Fibroblast of lung (primary cell): Measurements from ENCODE around the gene KLK6. TPM values are rescaled to one million over a fixed set of nuclear protein-coding genes. Genes with fewer than 3 reads are reported as not detected.

Experiments used
- DNase-seq, 2 donors: peaks; one replicate each; pipeline versions ENCODE4 v3.0.0 to v3.0.0-alpha.2; 2010; ENCODE audit warnings: low read depth in 2 of 2
- H2AFZ ChIP-seq: 2 replicates; pipeline ENCODE4 v1.5.1; 2012; ENCODE audit warnings: low read length, control low read depth, inconsistent platforms
- H3K27ac ChIP-seq: 2 replicates; pipeline ENCODE4 v1.5.1; 2011; ENCODE audit warnings: low read length, control low read depth; ENCODE audit not compliant: insufficient read depth
- H3K27me3 ChIP-seq: 2 replicates; pipeline ENCODE4 v1.5.1; 2011; ENCODE audit warnings: mild to moderate bottlenecking, low read length; ENCODE audit not compliant: control insufficient read depth, insufficient read depth
- H3K36me3 ChIP-seq: 2 replicates; pipeline ENCODE4 v1.5.1; 2011; ENCODE audit warnings: low read length; ENCODE audit not compliant: control insufficient read depth, insufficient read depth
- H3K4me1 ChIP-seq: 2 replicates; pipeline ENCODE4 v1.5.1; 2011; ENCODE audit warnings: low read length; ENCODE audit not compliant: control insufficient read depth, insufficient read depth; ENCODE audit errors: extremely low read depth
- H3K4me2 ChIP-seq: 2 replicates; pipeline ENCODE4 v1.5.1; 2011; ENCODE audit warnings: low read length, control low read depth; ENCODE audit not compliant: insufficient read depth; ENCODE audit errors: extremely low read depth
- H3K4me3 ChIP-seq, 4 experiments: fragments of 200-600 bp in 1 of 4; sonication (generic) in 1 of 4; replicated peaks in 1 of 4; 2 replicates each; pipeline ENCODE4 v1.5.1; 2011 to 2016; ENCODE audit warnings: low read length in 4 of 4, low read depth in 3 of 4, mild to moderate bottlenecking in 3 of 4, control low read depth in 2 of 4, inconsistent platforms in 1 of 4, mixed read lengths in 1 of 4; ENCODE audit not compliant: insufficient read depth in 1 of 4; ENCODE audit errors: control extremely low read depth in 1 of 4
- H3K79me2 ChIP-seq: 2 replicates; pipeline ENCODE4 v1.5.1; 2012; ENCODE audit warnings: mild to moderate bottlenecking, low read length, inconsistent platforms; ENCODE audit not compliant: control insufficient read depth, insufficient read depth
- H3K9ac ChIP-seq: 2 replicates; pipeline ENCODE4 v1.5.1; 2011; ENCODE audit warnings: mild to moderate bottlenecking, low read length, control low read depth; ENCODE audit not compliant: insufficient read depth
- H3K9me3 ChIP-seq: 2 replicates; pipeline ENCODE4 v1.5.1; 2012; ENCODE audit warnings: low read depth, low read length; ENCODE audit not compliant: control insufficient read depth, insufficient read depth
- H4K20me1 ChIP-seq: 2 replicates; pipeline ENCODE4 v1.5.1; 2011; ENCODE audit warnings: low read length; ENCODE audit not compliant: control insufficient read depth, insufficient read depth; ENCODE audit errors: extremely low read depth
- CTCF ChIP-seq, 2 donors: IDR thresholded peaks in 1 of 2; conservative IDR thresholded peaks in 1 of 2; 1 replicate in 1 of 2; 2 replicates in 1 of 2; pipeline ENCODE4 v1.5.1; 2011 to 2012; ENCODE audit warnings: low read length in 2 of 2, control low read depth in 1 of 2, inconsistent platforms in 1 of 2, low read depth in 1 of 2, mild to moderate bottlenecking in 1 of 2
- EZH2 ChIP-seq: IDR thresholded peaks from 2 replicates; pipeline ENCODE4 v1.5.1; 2012; ENCODE audit warnings: low read length, control low read depth, mild to moderate bottlenecking; ENCODE audit errors: missing control alignments
- polyA plus RNA-seq, 2 donors: library from polyadenylated mRNA; depleted of rRNA in 1 of 2; stranded (reverse) in 1 of 2; unstranded in 1 of 2; fragments of >200 nt; gene quantifications; 2 replicates each; pipeline ENCODE4 v1.2.1, GENCODE V29; 2011 to 2012; ENCODE audit warnings: missing spikeins in 1 of 2
- total RNA-seq: library from RNA; depleted of rRNA; stranded (reverse); fragments of >200 nt; gene quantifications from 2 replicates; pipeline ENCODE4 v1.2.1, GENCODE V29; 2014

Gene KLK6
- total and polyA plus RNA-seq, 2 donors (not counting 1 experiment from before 2014, with no cell fraction given): not detected

- no peaks in the 10 kb centered on the region for H3K4me1 ChIP-seq
- no peaks in the 10 kb centered on the region for H3K79me2 ChIP-seq
- no peak overlapping the region for H3K9ac ChIP-seq
- no peaks in the 10 kb centered on the region for H3K36me3 ChIP-seq
- TF ChIP-seq EZH2 (no peak), CTCF (conservative IDR thresholded peaks at IDR 0.05 in 1 of 2, IDR thresholded peaks at IDR 0.05 in 1 of 2; ENCODE audit: low read depth in 1 of 2, low read length in 2 of 2) (no peak)
- peaks cover 9% of the 10 kb centered on the region for H3K27me3 ChIP-seq
- no peak overlapping the region for H3K4me3 ChIP-seq
- no peak for DNase-seq
- no peak overlapping the region for H3K4me2 ChIP-seq
- H2AFZ ChIP-seq: no peak overlapping the region
- no peak overlapping the region for H3K27ac ChIP-seq
- no peaks in the 10 kb centered on the region for H3K9me3 ChIP-seq
- H4K20me1 ChIP-seq: no peaks in the 10 kb centered on the region
These were observed 59.9 kb downstream of the KLK6 start for GRCh38 chr19:50909240-50910070.

Other genes starting within 250 kb of the KLK6 start
- 1.8 and 7.9 TPM in 2 replicates for gene SHANK1, start 249.8 kb downstream of the KLK6 start, total RNA-seq
- gene SHANK1, start 249.8 kb downstream of the KLK6 start, polyA plus RNA-seq: 1.4 and 2.3 TPM in 2 replicates
- gene CLEC11A, start 246.2 kb downstream of the KLK6 start, total RNA-seq: 27.5 and 69.4 TPM in 2 replicates
- gene CLEC11A, start 246.2 kb downstream of the KLK6 start, polyA plus RNA-seq: 22.5 and 23.4 TPM in 2 replicates
- gene GPR32, start 199.1 kb downstream of the KLK6 start, total RNA-seq: not detected in 2 replicates
- gene GPR32, start 199.1 kb downstream of the KLK6 start, polyA plus RNA-seq: not detected in 2 replicates
- not detected in 2 replicates for gene ACP4, start 179.2 kb downstream of the KLK6 start, total RNA-seq
- not detected in 2 replicates for gene ACP4, start 179.2 kb downstream of the KLK6 start, polyA plus RNA-seq
- gene KLK1, start 145.8 kb downstream of the KLK6 start, total RNA-seq: not detected in 2 replicates
- gene KLK1, start 145.8 kb downstream of the KLK6 start, polyA plus RNA-seq: not detected in 2 replicates
- gene KLK15, start 136.0 kb downstream of the KLK6 start, total RNA-seq: not detected in 2 replicates
- not detected in 2 replicates for gene KLK15, start 136.0 kb downstream of the KLK6 start, polyA plus RNA-seq
- gene KLK3, start 114.7 kb downstream of the KLK6 start, total RNA-seq: not detected in 2 replicates
- not detected in 2 replicates for gene KLK3, start 114.7 kb downstream of the KLK6 start, polyA plus RNA-seq
- not detected in 2 replicates for gene KLK2, start 96.2 kb downstream of the KLK6 start, total RNA-seq
- not detected in 2 replicates for gene KLK2, start 96.2 kb downstream of the KLK6 start, polyA plus RNA-seq
- not detected in 2 replicates for gene KLK4, start 58.2 kb downstream of the KLK6 start, total RNA-seq
- gene KLK4, start 58.2 kb downstream of the KLK6 start, polyA plus RNA-seq: not detected in 2 replicates
- not detected in 2 replicates for gene KLK5, start 16.6 kb downstream of the KLK6 start, total RNA-seq
- 0.10 TPM in 1 of 2 replicates, not detected in the other for gene KLK5, start 16.6 kb downstream of the KLK6 start, polyA plus RNA-seq
- not detected in 2 replicates for gene KLK7, start 14.3 kb upstream of the KLK6 start, total RNA-seq
- gene KLK7, start 14.3 kb upstream of the KLK6 start, polyA plus RNA-seq: not detected in 2 replicates
- not detected in 2 replicates for gene KLK8, start 32.0 kb upstream of the KLK6 start, total RNA-seq
- gene KLK8, start 32.0 kb upstream of the KLK6 start, polyA plus RNA-seq: not detected in 2 replicates
- not detected in 2 replicates for gene KLK10, start 50.1 kb upstream of the KLK6 start, total RNA-seq
- gene KLK10, start 50.1 kb upstream of the KLK6 start, polyA plus RNA-seq: 0.03 TPM in 1 of 2 replicates, not detected in the other
- gene KLK11, start 57.0 kb upstream of the KLK6 start, total RNA-seq: not detected in 2 replicates
- gene KLK11, start 57.0 kb upstream of the KLK6 start, polyA plus RNA-seq: not detected in 2 replicates
- gene KLK12, start 65.4 kb upstream of the KLK6 start, total RNA-seq: not detected in 2 replicates
- not detected in 2 replicates for gene KLK12, start 65.4 kb upstream of the KLK6 start, polyA plus RNA-seq
- not detected in 2 replicates for gene KLK13, start 95.5 kb upstream of the KLK6 start, total RNA-seq
- not detected in 2 replicates for gene KLK13, start 95.5 kb upstream of the KLK6 start, polyA plus RNA-seq
- gene KLK14, start 113.3 kb upstream of the KLK6 start, total RNA-seq: not detected in 2 replicates
- gene KLK14, start 113.3 kb upstream of the KLK6 start, polyA plus RNA-seq: not detected in 2 replicates
- 6.9 and 8.1 TPM in 2 replicates for gene CTU1, start 138.8 kb upstream of the KLK6 start, total RNA-seq
- 0.98 and 1.2 TPM in 2 replicates for gene CTU1, start 138.8 kb upstream of the KLK6 start, polyA plus RNA-seq
- not detected in 2 replicates for gene SIGLEC9, start 155.3 kb upstream of the KLK6 start, total RNA-seq
- not detected in 2 replicates for gene SIGLEC9, start 155.3 kb upstream of the KLK6 start, polyA plus RNA-seq
- gene SIGLEC7, start 172.7 kb upstream of the KLK6 start, total RNA-seq: not detected in 2 replicates
- not detected in 2 replicates for gene SIGLEC7, start 172.7 kb upstream of the KLK6 start, polyA plus RNA-seq